NCI-H2029 treated with DMSO at 0.1 percent for 48 hours (cell line): ENCODE data around the gene SPP2.

Experiments
- DNase-seq: peaks from one replicate; lab custom pipeline; 2025; lab: John Stamatoyannopoulos, UW

SPP2 gene

GRCh38 chr2:234038076-234038802, 12.3 kb upstream of the SPP2 start:
- no peak for DNase-seq

GRCh38 chr2:234044157-234044556, 6.3 kb upstream of the SPP2 start:
- no peak for DNase-seq

DNA sequence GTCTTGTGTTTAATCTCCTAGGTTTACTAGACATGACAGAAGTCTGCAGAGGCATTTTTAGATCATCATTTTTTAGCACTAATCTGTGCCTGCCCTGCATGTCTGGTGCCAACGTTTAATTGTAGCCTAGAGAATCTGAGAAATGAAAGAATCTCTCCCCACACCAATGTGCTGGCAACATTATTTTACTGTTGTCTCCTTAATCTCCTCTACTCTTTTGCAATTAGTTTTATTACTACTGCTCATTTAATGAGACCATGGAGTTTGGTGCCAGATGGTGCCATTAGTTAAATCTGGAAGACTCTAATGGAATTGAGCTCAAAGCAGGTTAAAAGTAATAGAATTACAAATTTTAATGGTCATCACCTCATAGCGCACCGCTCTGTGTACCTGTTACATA, 4.0 kb upstream of the SPP2 start:
- DNase-seq = no peak

DNA sequence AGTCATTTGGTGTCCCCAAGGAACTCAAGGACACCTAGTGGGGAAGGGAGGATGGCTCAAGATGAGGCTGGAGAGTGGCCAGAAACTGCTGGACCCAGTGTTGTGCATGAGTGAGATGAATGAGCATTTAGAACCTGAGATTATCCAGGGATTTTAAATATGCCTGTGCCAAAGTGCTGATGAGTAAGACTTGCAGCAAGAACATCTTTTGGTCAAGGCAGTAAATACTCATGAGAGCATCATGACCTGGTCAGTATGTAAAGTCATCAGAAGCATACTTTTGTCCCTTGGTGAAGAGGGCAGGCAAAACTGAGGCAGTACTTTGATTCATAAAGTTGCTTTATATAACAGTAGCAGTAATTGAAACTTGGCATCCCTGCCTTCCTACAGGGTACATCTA, 3.1 kb upstream of the SPP2 start:
- no peak for DNase-seq

- no peak for DNase-seq
Measured at GRCh38 chr2:234048049-234048448, 2.5 kb upstream of the SPP2 start.

DNA sequence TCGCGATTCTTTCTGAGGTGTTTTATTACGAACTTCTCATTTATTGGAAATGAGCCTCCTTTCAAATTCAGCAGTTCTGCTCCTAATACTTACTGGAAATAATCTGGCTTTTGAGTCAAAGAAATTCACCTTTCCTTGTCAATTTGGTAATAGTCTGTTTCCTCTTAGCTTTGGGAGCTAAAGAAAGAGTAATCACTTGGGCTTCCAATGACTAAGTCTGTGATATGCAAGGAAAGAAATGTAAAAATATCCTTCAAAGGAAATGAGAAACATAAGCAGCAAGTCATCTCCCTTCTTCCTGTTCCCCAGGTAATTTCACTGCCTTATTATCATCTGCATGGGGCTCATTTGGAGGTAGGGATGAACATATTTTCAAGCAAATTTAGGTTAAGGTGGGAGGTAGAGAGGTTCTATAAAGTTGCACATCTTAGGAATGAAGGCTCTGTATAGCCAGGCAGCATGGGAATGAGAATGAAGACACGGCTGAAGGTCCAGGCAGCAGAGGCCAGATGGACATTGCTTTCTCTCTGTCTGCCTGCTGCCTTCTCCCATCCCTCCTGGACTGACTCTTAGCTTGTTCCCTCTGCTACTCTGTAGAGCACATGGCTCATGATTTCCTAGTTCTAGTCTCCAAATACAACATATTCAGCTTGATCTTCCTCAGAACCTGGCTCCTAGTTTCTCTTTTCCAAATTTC, 1.0 kb downstream of the SPP2 start:
- DNase-seq = no peak

GRCh38 chr2:234058881-234059280, 8.4 kb downstream of the SPP2 start:
- DNase-seq = no peak

DNA sequence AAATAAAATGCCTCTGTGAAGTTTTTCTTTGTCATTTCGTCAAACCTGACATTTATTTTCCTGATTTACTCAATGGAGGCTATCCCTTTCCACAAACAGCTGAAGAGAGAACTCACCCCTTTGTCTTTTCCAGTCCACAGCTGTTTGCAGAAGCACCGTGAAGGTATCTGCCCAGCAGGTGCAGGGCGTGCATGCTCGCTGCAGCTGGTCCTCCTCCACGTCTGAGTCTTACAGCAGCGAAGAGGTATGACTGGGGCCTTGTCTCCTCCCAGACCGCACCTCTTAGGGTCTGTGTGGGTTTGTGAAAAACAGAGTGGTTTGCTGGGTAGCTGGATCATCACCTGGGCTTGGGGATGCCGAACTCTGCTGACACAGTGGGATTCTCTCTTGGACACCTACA, 9.7 kb downstream of the SPP2 start:
- peak; percentile 39 for DNase-seq

- no peak for DNase-seq
Measured at GRCh38 chr2:234061624-234062257, 11.2 kb downstream of the SPP2 start.

DNA sequence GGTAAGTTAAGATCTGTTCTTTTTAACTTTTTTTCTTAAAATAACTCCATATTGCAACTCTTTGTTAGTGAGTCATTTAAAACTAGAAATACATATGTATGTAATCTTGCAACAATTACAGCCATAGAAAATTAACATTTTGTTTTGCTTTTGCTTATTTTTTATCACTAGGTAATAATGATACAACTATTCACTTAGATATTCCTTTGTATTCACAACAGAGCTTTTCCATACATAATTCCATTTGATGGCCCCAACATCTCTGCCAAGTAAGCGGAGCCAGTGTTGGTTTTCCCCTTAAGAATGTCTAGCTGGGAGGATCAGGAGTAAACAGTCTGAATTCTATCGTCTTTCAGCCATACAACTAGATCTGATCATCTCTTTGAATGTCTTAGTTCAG, 16.1 kb downstream of the SPP2 start:
- DNase-seq = no peak

GRCh38 chr2:234071664-234072063, 21.2 kb downstream of the SPP2 start:
- no peak for DNase-seq

GRCh38 chr2:234072454-234072853, 22.0 kb downstream of the SPP2 start:
- no peak for DNase-seq

- no peak for DNase-seq
Measured at GRCh38 chr2:234074751-234075517, 24.4 kb downstream of the SPP2 start.

GRCh38 chr2:234075518-234075915, 25.0 kb downstream of the SPP2 start:
- no peak for DNase-seq

GRCh38 chr2:234075947-234076346, 25.4 kb downstream of the SPP2 start:
- no peak for DNase-seq

DNA sequence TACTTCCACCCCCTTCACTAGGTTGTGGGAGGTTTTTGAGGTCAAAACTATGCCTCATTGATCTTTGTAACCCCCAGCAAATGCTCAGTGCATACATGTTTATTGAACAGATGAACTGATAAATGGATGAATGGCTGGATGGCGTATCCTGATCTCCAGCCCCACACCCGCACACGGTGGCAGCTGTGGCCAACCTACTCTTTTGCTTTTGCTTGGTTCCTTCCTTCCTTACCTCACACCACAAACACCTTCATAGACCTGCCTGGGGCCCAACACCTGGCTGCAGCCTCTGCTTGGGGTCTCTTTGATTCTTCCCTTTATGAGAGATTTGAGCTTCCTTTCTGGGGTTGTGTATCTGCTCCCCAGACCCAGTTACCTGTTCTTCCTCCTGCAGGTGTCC, 25.9 kb downstream of the SPP2 start:
- no peak for DNase-seq

DNA sequence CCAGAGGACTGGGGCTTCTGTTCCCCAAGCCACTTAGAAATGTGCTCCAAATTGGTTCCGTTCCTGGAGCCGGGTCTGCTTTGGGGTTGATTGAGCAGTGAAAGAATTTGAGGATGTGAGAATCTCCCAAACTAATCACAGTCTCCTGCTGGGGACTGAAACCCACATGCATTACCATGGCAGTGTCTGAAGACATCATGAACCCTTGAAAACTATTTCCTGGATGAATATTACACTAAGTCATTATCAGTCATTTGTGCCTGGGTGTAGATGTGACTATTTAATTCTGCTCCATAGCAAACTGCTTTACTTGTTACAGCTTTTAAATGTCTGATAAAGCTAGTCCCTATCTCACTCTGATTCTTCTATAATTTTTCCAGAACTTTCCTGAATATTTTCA, 27.6 kb downstream of the SPP2 start:
- DNase-seq = no peak

- DNase-seq = peak; percentile 96
Measured at GRCh38 chr2:234081970-234082822, 31.7 kb downstream of the SPP2 start.

DNA sequence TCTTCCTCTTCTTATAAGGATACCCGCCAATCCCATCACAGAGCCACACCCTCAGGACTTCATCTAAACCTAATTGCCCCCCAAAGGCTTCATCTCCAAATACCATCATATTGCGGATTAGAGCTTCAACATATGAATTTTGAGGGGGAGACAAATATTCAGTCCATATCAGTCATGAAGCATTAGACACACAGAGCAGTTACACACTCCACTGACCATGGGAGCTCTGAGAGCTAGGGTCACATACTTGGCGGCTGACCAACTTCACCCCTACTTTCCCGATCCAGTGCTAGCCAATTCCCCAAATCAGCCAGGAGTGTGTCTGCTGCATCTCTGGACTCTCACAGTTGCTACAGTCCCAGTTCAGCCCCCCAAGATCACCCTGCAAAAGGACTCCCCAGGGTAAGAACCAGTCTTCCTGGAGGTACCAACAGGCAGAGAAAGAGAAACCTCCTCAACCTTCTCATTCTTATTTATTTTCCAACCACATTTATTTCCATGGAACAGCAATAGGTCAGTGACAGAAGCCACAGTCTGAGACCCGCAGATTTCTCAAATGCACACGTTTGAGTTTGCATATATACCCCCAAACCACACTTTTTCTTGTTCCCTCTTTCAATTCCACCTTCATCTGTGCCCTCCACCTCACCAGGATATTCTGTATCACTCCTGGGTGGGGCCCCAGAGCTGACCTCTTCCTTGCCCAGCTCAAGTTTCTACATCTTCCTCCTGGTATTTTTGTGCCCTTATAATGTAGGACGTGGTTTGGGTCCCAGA, 33.3 kb downstream of the SPP2 start:
- no peak for DNase-seq

GRCh38 chr2:234091432-234091879, 41.0 kb downstream of the SPP2 start:
- peak; percentile 87 for DNase-seq

DNA sequence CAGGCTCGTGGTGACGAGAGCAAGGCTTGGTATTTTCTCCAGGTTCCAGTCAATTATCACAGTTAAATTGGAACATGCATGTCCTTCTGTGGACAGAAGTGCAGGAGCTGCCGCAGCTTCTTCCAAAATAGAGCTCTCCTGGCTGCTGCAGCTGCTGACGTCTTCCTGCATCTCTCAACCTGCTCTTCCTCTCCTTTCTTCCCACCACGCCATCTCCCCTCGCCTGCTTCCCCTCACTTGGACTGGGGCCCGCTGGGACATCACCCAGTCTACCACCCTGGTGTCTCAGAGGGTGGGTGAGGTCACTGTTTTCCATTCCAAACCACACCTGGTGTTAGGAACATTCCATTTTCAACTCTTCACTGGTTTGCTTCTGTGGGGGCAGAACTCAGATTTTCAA, 41.4 kb downstream of the SPP2 start:
- DNase-seq = peak; percentile 57
